GM20431 (cell line): ENCODE data around the gene RXYLT1.

Experiments used
- in situ Hi-C: fragments of 300-500 bp; cut with MseI, MboI; formaldehyde crosslinking; loops from one replicate; pipeline ENCODE4 v1.15.0; 2020; ENCODE audit warnings: low sequenced_read_pairs; ENCODE audit not compliant: unreplicated experiment

RXYLT1 gene

DNA sequence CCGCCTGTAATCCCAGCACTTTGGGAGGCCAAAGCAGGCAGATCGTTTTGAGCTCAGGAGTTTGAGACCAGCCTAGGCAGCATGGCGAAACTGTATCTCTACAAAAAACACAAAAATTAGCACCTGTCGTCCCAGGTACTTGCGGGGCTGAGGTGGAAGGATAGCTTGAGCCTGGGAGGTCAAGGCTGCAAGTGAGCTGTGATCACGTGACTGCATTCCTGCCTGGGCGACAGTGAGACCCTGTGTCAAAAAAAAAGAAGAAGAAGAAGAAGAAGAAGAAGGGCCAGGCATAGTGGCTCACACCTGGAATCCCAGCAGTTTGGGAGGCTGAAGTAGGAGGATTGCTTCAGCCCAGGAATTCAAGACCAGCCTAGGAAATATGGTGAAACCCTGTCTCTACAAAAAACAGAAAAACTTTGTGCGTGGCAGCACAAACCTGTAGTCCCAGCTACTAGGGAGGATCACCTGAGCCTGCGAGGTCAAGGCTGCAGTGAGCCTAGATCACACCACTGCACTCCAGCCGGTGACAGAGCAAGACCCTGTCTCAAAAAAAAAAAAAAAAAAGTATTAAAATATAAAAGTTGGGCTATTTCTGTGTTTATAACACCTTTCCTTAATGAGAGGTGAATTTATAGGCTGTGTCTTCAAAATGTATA is 15.5 kb downstream of the RXYLT1 start:
- in situ Hi-C loops: no loop called here

DNA sequence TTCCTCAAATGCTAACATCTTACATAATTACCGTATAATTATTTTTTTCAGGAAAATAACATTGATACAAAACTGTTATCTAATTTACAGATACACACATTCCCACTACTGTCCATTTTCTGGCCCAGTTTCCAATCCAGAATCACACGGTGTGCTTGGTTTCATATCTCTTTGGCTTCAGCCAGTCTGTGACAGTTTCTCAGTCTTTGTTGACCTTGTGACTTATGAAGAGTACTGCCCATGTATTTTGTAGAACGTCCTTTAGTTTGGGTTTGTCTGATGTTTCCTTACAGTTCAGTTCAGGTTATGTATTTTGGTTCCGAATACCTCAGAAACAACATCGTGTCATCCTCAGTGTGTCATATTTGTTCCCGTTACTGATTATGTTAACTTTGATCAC is 16.2 kb downstream of the RXYLT1 start:
- in situ Hi-C loops: no loop called here

DNA sequence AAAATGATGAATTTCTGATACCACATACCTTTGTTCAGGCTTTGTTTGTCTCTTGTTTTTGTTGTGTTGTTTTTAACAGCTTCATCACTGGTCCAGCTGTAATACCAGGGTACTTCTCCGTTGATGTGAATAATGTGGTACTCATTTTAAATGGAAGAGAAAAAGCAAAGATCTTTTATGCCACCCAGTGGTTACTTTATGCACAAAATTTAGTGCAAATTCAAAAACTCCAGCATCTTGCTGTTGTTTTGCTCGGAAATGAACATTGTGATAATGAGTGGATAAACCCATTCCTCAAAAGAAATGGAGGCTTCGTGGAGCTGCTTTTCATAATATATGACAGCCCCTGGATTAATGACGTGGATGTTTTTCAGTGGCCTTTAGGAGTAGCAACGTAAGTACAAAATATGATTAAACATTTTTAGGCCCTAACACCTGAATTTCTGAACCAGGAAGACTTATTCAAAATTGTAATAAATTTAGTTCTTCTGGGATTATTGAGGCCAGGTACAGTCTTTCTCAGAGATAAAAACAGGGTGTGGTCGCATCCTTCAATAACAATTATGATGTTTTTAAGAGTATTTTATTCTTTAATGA is 22.4 kb downstream of the RXYLT1 start:
- in situ Hi-C loops: no loop called here

DNA sequence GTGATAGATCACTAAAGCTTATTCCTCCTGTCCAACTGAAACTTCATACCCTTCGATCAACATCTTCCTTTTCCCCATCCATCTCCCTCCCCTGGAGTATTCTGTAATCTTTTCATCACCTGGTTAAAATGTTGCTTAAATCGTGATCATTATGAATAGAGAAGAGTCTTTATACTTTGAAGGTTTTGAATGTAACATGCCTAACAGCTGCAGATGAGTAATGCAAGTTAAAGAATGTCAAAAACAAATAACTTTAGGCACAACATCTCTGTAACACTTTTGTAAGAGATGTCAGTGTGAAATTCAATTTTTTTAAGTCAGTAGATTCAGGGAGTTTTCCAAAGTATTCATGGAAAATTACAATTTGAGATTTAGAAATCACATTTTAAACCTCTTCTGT is 25.0 kb downstream of the RXYLT1 start:
- in situ Hi-C loops: no loop called here

DNA sequence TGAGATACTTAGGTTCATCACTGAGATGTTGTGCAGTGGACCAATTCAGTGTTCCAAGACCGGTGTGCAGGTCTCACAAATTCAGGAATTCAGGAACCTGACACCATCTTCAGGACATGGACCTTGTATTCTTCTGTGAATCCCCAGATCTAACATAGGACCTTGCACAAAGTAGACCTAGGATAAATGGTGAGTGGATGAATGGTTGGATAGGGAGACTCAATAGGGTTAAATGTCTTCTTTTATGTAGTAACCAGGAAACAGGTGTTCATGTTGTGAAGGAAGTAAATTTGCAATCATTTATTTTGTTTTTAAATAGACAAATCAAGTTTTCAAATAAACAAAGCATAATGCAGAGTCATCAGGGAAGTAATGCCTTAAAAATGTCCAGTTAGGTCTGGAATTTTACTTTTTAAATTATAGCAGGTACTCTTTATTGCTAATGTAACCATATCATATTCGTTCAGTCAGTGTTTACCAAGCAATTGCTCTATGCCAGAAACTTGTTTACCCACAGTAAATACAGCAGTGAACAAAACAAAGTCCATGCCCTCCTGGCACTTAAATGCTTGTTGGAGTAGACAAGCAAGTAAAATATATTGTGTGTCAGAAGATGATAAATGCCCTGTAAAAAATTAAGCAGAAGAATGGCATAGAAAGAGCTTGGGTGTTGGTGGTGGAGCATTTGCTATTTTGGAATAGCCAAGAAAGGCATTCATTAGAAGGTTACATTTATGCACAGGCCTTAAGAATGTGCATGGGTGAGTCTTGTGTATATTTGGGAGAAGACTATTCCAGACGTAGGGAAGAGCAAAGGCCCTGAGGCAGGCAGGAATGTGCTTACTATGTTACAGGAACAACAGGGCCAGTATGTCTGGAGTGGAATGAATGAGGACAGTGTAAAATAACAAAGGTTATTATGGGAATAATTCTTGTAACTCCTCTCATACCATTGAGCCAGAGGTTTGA is 26.3 kb downstream of the RXYLT1 start:
- in situ Hi-C loops: no loop called here

DNA sequence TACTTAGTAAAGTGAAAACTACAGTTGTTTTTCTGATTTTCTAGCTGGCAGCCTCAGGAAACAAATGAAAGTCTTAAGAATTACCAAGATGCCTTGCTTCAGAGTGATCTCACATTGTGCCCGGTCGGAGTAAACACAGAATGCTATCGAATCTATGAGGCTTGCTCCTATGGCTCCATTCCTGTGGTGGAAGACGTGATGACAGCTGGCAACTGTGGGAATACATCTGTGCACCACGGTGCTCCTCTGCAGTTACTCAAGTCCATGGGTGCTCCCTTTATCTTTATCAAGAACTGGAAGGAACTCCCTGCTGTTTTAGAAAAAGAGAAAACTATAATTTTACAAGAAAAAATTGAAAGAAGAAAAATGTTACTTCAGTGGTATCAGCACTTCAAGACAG is 28.9 kb downstream of the RXYLT1 start:
- in situ Hi-C loops: no loop called here

DNA sequence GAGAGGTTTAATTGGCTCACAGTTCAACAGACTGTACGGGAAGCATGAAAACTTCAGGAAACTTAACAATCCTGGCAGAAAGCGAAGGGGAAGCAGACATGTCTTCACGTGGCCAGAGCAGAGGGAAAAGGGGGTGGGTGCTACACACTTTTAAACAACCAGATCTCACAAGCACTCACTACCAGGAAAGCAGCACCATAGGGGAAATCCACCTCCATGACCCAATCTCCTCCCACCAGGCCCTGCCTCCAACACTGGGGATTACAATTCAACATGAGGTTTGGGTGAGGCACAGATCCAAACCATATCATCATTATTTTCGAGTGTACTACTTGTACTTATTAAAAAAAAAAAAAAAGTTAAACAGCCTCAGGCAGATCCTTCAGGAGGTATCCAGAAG is 29.9 kb downstream of the RXYLT1 start:
- in situ Hi-C loops: no loop called here

DNA sequence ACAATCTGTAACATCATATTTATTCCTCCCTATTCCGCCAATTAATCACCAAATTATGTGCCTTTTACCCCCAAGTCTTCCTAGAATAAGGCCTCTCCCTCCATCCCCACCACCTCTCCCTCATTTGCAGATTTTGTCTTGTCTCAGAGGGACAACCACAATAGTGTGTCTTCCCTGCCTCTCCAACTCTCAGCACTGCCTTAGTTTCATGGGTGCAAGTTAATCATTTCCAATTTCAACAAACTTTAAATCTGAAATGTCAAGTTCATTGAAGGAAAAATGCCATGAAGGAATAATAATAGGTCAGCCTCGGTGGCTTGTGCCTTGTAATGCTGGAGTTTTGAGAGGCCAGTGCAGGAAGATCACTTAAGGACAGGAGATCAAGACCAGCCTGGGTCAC is 31.6 kb downstream of the RXYLT1 start:
- in situ Hi-C loops: no loop called here

DNA sequence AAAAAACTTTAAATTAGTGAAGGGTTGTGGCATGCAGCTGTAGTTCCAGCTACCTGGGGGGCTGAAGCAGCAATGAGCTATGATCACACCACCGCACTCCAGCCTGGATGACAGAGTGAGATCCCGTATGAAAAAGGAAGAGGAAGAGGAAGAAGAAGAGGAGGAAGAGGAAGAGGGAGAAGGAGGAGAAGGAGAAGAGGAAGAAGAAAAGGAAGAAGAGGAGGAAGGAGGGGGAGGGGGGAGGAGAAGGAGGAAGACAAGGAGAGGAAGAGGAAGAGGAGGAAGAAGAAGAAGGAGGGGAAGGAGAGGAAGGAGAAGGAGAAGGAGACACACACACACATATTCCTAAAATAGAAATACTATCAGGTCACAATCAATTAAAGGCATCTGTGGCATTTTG is 32.0 kb downstream of the RXYLT1 start:
- in situ Hi-C loops: no loop called here

DNA sequence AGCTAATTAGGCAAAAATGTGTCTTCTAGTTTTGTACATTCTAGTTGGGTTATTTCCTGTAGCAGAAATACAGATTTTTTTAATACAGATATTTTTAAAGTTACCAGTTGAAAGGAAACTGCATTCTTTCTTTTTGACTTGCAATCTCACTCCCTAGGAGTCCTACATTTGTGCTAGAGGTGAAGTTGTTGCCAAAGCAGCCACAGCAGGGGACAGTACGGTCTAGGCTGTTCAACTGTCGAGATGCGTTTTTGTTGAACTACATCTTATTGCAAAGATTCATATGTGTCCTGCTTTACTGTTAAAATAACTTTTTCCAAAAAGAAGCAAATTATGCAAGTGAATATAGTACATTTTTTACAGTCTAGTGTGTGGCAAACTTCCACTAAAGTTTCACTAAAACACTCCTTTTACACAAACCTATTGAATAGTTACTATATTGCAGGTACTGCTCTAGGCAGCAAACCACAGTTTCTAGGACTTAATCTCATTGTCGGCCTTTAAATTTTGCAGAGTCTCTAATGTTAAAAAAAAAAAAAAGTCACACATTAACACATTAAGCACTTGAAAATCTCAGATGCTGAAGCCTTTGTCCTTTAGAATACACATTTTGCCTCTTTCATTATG is 34.5 kb downstream of the RXYLT1 start:
- in situ Hi-C loops: no loop called here

DNA sequence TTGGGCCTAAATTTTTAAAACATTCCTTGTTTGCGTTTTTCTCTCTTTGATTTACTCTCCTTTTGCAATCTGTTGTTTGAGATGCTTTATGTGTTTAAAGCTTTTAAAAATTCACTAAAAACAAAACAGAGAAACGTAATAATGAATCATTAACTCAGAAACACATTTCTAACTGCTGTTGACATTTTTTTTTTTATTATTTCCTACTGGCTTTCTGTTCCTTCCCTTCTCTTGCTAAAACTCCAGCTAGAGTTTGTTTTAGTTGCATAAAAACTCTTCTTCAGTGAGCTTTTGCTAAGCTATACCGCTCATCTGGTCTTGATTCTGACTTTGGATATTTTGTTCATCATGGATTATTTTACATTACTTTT is 35.8 kb downstream of the RXYLT1 start:
- in situ Hi-C loops: no loop called here

DNA sequence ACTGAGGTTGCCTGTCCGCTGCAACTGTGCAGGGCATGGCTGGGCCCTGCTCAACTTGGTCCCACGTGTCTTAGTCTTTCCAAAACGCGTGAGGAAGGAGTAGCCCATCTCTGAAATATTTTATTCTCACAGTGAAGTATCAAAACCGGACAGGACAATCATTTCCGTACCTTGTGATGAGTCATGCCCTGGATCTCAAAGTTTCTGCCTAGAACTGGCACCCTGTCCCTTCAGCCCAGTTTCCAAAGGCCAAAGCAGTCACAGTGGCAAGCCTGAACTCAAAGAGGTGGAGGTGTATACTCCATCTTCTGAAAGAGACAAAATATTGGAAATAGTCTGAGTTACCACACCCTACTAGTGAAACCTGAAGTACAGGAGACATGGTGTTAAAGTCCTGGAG is 36.3 kb downstream of the RXYLT1 start:
- in situ Hi-C loops: no loop called here

DNA sequence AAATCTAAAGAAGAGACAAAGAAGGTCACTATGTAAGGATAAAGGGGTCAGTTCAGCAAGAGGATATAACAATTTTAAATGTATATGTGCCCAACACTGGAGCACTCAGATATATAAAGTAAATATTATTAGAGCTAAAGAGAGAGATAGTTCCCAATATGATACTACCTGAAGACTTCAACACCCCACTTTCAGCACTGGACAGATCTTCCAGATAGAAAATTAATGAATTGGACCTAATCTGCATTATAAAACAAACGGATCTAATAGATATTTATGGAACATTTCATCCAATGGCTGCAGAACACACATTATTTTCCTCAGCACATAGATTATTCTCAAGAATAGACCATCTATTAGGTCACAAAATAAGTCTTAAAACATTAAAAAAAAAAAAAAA is 40.7 kb downstream of the RXYLT1 start:
- in situ Hi-C loops: no loop called here

DNA sequence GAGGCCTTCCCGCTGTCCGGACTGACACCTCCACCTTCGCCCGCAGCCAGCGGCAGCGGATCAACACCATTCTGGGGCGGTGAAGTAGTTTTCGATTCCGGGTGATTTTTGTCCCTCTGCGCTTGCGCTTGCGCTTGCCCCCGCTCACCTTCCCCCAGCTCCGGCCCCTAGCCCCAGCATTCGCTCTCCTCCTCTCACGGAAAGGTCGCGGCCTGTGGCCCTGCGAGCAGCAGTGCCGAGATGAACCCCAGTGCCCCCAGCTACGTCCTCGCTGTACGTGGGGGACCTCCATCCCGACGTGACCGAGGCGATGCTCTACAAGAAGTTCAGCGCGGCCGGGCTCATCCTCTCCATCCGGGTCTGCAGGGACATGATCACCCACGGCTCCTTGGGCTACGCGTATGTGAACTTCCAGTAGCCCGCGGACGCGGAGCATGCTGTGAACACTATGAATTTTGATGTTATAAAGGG is 42.1 kb downstream of the RXYLT1 start:
- in situ Hi-C loops: no loop called here

DNA sequence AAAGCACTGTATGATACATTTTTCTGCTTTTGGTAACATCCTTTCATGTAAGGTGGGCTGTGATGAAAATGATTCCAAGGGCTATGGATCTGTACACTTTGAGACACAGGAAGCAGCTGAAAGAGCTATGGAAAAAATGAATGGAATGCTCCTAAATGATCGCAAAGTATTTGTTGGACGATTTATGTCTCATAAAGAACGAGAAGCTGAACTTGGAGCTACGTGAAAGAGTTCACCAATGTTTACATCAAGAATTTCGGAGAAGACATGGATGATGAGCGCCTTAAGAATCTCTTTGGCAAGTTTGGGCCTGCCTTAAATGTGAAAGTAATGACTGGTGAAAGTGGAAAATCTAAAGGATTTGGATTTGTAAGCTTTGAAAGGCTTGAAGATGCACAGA is 42.6 kb downstream of the RXYLT1 start:
- in situ Hi-C loops: no loop called here

DNA sequence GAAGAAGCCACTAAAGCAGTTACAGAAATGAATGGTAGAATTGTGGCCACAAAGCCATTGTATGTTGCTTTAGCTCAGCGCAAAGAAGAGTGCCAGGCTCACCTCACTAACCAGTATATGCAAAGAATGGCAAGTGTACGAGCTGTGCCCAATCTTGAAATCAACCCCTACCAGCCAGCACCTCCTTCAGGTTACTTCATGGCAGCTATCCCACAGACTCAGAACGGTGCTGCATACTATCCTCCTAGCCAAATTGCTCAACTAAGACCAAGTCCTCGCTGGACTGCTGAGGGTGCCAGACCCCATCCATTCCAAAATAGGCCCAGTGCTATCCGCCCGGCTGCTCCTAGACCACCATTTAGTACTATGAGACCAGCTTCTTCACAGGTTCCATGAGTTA is 43.3 kb downstream of the RXYLT1 start:
- in situ Hi-C loops: no loop called here

DNA sequence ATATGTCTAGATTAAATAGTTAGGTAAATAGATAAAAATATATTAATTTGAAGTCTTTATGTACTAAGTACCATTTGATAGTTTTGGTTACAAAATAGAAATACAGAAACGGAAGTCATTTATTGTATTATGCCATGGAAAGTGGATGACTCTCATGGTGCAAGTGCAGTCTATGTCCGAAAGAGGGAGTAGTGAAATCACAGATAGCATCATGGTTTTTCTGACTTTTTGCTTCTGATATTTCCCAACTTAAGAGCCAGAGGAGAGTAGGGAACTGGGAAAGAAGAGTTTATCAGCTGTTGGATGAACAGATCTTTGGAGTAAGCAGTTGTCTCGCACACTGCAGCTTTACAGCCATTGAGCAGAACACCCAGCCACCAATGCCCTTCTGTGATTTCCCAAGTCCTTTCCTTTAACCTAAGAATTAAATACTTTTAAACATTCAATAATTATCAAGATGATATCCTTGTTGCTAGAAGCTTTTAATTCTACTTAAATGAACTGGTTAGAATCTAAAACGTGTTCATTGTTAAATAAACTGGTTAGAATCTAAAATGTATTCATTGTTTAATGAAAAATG is 46.4 kb downstream of the RXYLT1 start:
- in situ Hi-C loops: no loop called here

DNA sequence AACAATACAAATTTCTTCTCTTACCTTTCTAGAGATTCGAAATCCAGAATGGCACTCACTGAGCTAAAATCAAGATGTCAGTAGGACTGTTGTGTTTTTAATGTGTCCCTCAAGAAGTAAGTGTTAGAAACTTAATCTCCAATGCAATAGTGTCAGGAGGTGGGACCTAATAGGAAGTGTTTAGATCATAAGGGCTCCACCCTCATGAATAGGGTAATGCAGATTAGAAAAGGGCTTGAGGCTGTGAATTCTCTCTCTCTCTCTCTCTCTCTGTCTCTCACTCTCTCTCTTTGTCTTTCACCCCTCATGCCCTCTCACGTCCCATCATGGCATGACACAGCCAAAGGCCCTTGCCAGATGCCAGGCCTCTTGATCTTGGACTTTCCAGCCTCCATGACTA is 49.2 kb downstream of the RXYLT1 start:
- in situ Hi-C loops: no loop called here

DNA sequence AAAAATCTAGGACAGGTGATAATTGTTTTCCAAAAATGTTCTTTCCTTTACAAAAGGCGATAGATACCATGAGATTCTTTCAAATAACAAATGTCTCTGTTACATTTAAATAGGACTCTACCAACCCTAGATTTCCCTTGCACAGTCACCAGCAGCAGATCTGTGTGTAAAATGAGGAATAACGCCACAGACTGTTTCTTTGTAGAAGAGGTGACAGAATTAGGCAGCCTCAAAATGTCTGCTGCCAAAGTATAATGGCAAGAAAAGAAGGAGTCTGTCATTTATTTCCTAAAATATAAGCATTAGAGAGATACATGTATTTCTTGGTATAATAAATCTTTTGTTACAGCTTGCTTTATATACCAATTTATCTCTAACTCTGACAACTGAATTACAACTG is 56.3 kb downstream of the RXYLT1 start:
- in situ Hi-C loops: no loop called here

DNA sequence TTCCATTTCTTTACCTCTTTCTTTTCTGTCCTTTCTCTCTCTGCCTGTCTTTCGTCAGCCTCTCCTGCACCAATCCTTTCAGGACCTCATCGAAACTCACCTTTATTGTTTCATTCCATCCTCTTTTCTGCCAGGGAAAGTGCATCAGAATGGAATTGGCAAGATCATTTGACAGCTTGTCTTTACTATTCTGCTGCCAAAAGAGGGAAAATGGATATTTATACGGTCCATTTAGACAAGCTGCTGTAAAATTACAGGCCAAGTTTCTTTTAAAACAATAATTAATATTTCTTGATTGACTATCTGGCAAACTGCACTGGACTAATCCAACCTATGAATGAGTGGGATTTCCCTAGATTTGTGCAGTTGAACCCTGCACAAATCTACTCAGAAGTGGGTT is 57.2 kb downstream of the RXYLT1 start:
- in situ Hi-C loops: no loop called here
